Left lobe of liver (tissue), 1 donor: ENCODE data around the gene EML2. TPM values are rescaled to one million over a fixed set of nuclear protein-coding genes. Genes with fewer than 3 reads are reported as not detected.

Experiments used
- total RNA-seq: library from RNA; stranded (reverse); gene quantifications from one replicate; pipeline ENCODE4 v1.2.1, GENCODE V29; 2021
- donor health status: DM: no; HTN: yes; CAD: no.

EML2 gene
- total RNA-seq, 1 donor from 2014 or later = 17.9 TPM

Other genes starting within 250 kb of the EML2 start
- 8.0 TPM for gene PPP1R13L, start 234.3 kb downstream of the EML2 start, total RNA-seq
- 2.2 TPM for gene POLR1G, start 232.8 kb downstream of the EML2 start, total RNA-seq
- 25.8 TPM for gene ERCC1, start 215.5 kb downstream of the EML2 start, total RNA-seq
- gene FOSB, start 171.4 kb downstream of the EML2 start, total RNA-seq = 0.35 TPM
- gene RTN2, start 142.3 kb downstream of the EML2 start, total RNA-seq = 3.0 TPM
- gene PPM1N, start 141.0 kb downstream of the EML2 start, total RNA-seq = 0.86 TPM
- gene VASP, start 131.9 kb downstream of the EML2 start, total RNA-seq = 21.7 TPM
- gene OPA3, start 54.6 kb downstream of the EML2 start, total RNA-seq = 8.3 TPM
- 1.2 TPM for gene GPR4, start 37.2 kb downstream of the EML2 start, total RNA-seq
- gene GIPR, start 28.8 kb upstream of the EML2 start, total RNA-seq = 0.18 TPM
- gene SNRPD2, start 52.6 kb upstream of the EML2 start, total RNA-seq = 91.2 TPM
- gene QPCTL, start 53.3 kb upstream of the EML2 start, total RNA-seq = 7.8 TPM
- 8.2 TPM for gene FBXO46, start 91.5 kb upstream of the EML2 start, total RNA-seq
- not detected for gene MEIOSIN, start 94.0 kb upstream of the EML2 start, total RNA-seq
- 12.1 TPM for gene SIX5, start 129.9 kb upstream of the EML2 start, total RNA-seq
- 7.8 TPM for gene DMPK, start 143.1 kb upstream of the EML2 start, total RNA-seq
- gene DMWD, start 153.4 kb upstream of the EML2 start, total RNA-seq = 13.9 TPM
- gene RSPH6A, start 175.9 kb upstream of the EML2 start, total RNA-seq = not detected
- 45.9 TPM for gene SYMPK, start 223.8 kb upstream of the EML2 start, total RNA-seq
- 31.6 TPM for gene FOXA3, start 224.9 kb upstream of the EML2 start, total RNA-seq
- gene IRF2BP1, start 246.7 kb upstream of the EML2 start, total RNA-seq = 19.5 TPM